IMR-90 (cell line): ENCODE data around the gene NKX2-8. TPM values are rescaled to one million over a fixed set of nuclear protein-coding genes. Genes with fewer than 3 reads are reported as not detected.

Experiments
- ATAC-seq: fragments of 200-7000 bp; cut with Tn5 transposase; 2 replicates; pipeline ENCODE4 v1.9.1; 2020; ENCODE audit warnings: low read depth, mild to moderate bottlenecking, moderate library complexity
- BruUV-seq: library from RNA; stranded (reverse); fragments of 400-500 nt; replicated peaks from 2 replicates; lab custom pipeline; 2021; lab: Mats Ljungman, UMichigan
- CTCF ChIA-PET: fragments of 300-600 bp; formaldehyde crosslinking; extraction: SDS; loops from one replicate; lab custom pipeline; 2021; ENCODE audit warnings: antibody characterized with exemption; lab: Yijun Ruan, JAX
- POLR2A ChIA-PET: fragments of 300-600 bp; sonication (Branson Sonifier 250); formaldehyde crosslinking; loops from one replicate; lab custom pipeline; 2022; ENCODE audit warnings: antibody characterized with exemption; ENCODE audit not compliant: unreplicated experiment; lab: Charles Lee
- DNase-seq: peaks from one replicate; pipeline ENCODE4 v3.0.0; 2013
- H2AFZ ChIP-seq: replicated peaks from 2 replicates; pipeline ENCODE3; 2013; ENCODE audit warnings: low read length, mild to moderate bottlenecking; ENCODE audit not compliant: poor library complexity
- H2AK5ac ChIP-seq: 2 replicates; pipeline ENCODE4 v1.6.1; 2013; ENCODE audit warnings: low read depth, low read length, inconsistent platforms
- H2AK9ac ChIP-seq: replicated peaks from 2 replicates; pipeline ENCODE3; 2013; ENCODE audit warnings: mild to moderate bottlenecking, low read depth, low read length, moderate library complexity; ENCODE audit not compliant: poor library complexity
- H2BK120ac ChIP-seq: 2 replicates; pipeline ENCODE4 v1.6.1; 2013; ENCODE audit warnings: low read depth, low read length, inconsistent platforms
- H2BK15ac ChIP-seq: 3 replicates; pipeline ENCODE4 v1.6.1; 2013; ENCODE audit warnings: low read depth, low read length, inconsistent platforms
- H2BK20ac ChIP-seq: 2 replicates; pipeline ENCODE4 v1.6.1; 2013; ENCODE audit warnings: low read depth, mild to moderate bottlenecking, inconsistent platforms, low read length, moderate library complexity
- H2BK5ac ChIP-seq: 2 replicates; pipeline ENCODE4 v1.6.1; 2013; ENCODE audit warnings: mild to moderate bottlenecking, low read depth, low read length, inconsistent platforms; ENCODE audit not compliant: poor library complexity, severe bottlenecking
- H3K14ac ChIP-seq: replicated peaks from 2 replicates; pipeline ENCODE4 v1.6.1; 2013; ENCODE audit warnings: low read depth, low read length, inconsistent platforms
- H3K18ac ChIP-seq: 2 replicates; pipeline ENCODE4 v1.6.1; 2013; ENCODE audit warnings: low read depth, low read length, control low read depth
- H3K23ac ChIP-seq: 2 replicates; pipeline ENCODE4 v1.6.1; 2013; ENCODE audit warnings: low read depth, low read length, inconsistent platforms
- H3K27ac ChIP-seq: 2 replicates; pipeline ENCODE4 v1.5.1; 2013; ENCODE audit warnings: mild to moderate bottlenecking, control low read depth, low read length; ENCODE audit not compliant: insufficient read depth
- H3K27me3 ChIP-seq: 2 replicates; pipeline ENCODE4 v1.6.1; 2013; ENCODE audit warnings: low read length; ENCODE audit not compliant: control insufficient read depth, insufficient read depth
- H3K36me3 ChIP-seq: 2 replicates; pipeline ENCODE4 v1.6.1; 2013; ENCODE audit warnings: low read length, mixed read lengths; ENCODE audit not compliant: control insufficient read depth, insufficient read depth
- H3K4ac ChIP-seq: 2 replicates; pipeline ENCODE4 v1.6.1; 2013; ENCODE audit warnings: low read depth, low read length, inconsistent platforms
- H3K4me1 ChIP-seq: 2 replicates; pipeline ENCODE4 v1.6.1; 2013; ENCODE audit warnings: low read length, mixed read lengths; ENCODE audit not compliant: control insufficient read depth, insufficient read depth
- H3K4me2 ChIP-seq: 2 replicates; pipeline ENCODE4 v1.6.1; 2013; ENCODE audit warnings: low read depth, mild to moderate bottlenecking, control low read depth, low read length, moderate library complexity
- H3K4me3 ChIP-seq: 2 replicates; pipeline ENCODE4 v1.5.1; 2013; ENCODE audit warnings: low read depth, mild to moderate bottlenecking, control low read depth, low read length, moderate library complexity; ENCODE audit not compliant: insufficient read depth
- H3K56ac ChIP-seq: 2 replicates; pipeline ENCODE4 v1.6.1; 2013; ENCODE audit warnings: low read length, inconsistent platforms; ENCODE audit not compliant: insufficient read depth; ENCODE audit errors: extremely low read depth
- H3K79me1 ChIP-seq, 2 experiments: 2 replicates each; pipeline ENCODE4 v1.6.1; 2013; ENCODE audit warnings: low read length in 2 of 2, inconsistent platforms in 1 of 2, low read depth in 1 of 2
- H3K9ac ChIP-seq: 2 replicates; pipeline ENCODE4 v1.6.1; 2013; ENCODE audit warnings: low read depth, low read length, control low read depth
- H3K9me1 ChIP-seq: 2 replicates; pipeline ENCODE4 v1.6.1; 2013; ENCODE audit warnings: low read length, inconsistent platforms; ENCODE audit not compliant: insufficient read depth
- H3K9me3 ChIP-seq: 2 replicates; pipeline ENCODE4 v1.6.1; 2013; ENCODE audit warnings: low read length; ENCODE audit not compliant: control insufficient read depth, insufficient read depth
- H4K20me1 ChIP-seq: 2 replicates; pipeline ENCODE4 v1.6.1; 2013; ENCODE audit warnings: low read length, inconsistent platforms; ENCODE audit not compliant: insufficient read depth
- H4K5ac ChIP-seq: 2 replicates; pipeline ENCODE4 v1.6.1; 2013; ENCODE audit warnings: mild to moderate bottlenecking, low read depth, low read length, control low read depth
- H4K8ac ChIP-seq, 2 experiments: 2 replicates each; pipeline ENCODE4 v1.6.1; 2013; ENCODE audit warnings: low read depth in 2 of 2, low read length in 2 of 2, control low read depth in 1 of 2, inconsistent platforms in 1 of 2
- H4K91ac ChIP-seq: 2 replicates; pipeline ENCODE4 v1.6.1; 2013; ENCODE audit warnings: low read depth, low read length, inconsistent platforms; ENCODE audit not compliant: insufficient read depth
- BHLHE40 ChIP-seq: fragments of 150-350 bp; IDR thresholded peaks from 2 replicates; pipeline ENCODE4 v1.6.1; 2016; ENCODE audit warnings: mild to moderate bottlenecking, low read depth, low read length
- CEBPB ChIP-seq: IDR thresholded peaks from 2 replicates; pipeline ENCODE4 v1.6.1; 2012; ENCODE audit warnings: low read depth, low read length, improper control_type of control experiment
- CHD1 ChIP-seq: IDR thresholded peaks from 2 replicates; pipeline ENCODE4 v1.6.1; 2012; ENCODE audit warnings: low read depth, low read length, improper control_type of control experiment
- FOS ChIP-seq: fragments of 150-350 bp; IDR thresholded peaks from 2 replicates; pipeline ENCODE4 v1.6.1; 2016; ENCODE audit warnings: low read depth, low read length
- MAFK ChIP-seq: IDR thresholded peaks from 2 replicates; pipeline ENCODE4 v1.6.1; 2012; ENCODE audit warnings: low read depth, low read length, improper control_type of control experiment
- MAZ ChIP-seq: IDR thresholded peaks from 2 replicates; pipeline ENCODE4 v1.6.1; 2012; ENCODE audit warnings: low read depth, mild to moderate bottlenecking, low read length, improper control_type of control experiment, moderate library complexity, borderline replicate concordance
- MXI1 ChIP-seq: IDR thresholded peaks from 2 replicates; pipeline ENCODE4 v1.6.1; 2012; ENCODE audit warnings: low read depth, mild to moderate bottlenecking, low read length, moderate library complexity, borderline replicate concordance
- NFE2L2 ChIP-seq: fragments of 150-350 bp; IDR thresholded peaks from 2 replicates; pipeline ENCODE4 v1.6.1; 2016; ENCODE audit warnings: low read depth, mild to moderate bottlenecking, low read length
- POLR2A ChIP-seq: IDR thresholded peaks from 2 replicates; pipeline ENCODE4 v1.6.1; 2012; ENCODE audit warnings: mild to moderate bottlenecking, low read depth, low read length
- RAD21 ChIP-seq: IDR thresholded peaks from 2 replicates; pipeline ENCODE4 v1.6.1; 2012; ENCODE audit warnings: low read length, improper control_type of control experiment
- RCOR1 ChIP-seq: IDR thresholded peaks from 2 replicates; pipeline ENCODE4 v1.6.1; 2012; ENCODE audit warnings: mild to moderate bottlenecking, low read length, improper control_type of control experiment; ENCODE audit not compliant: insufficient replicate concordance
- RFX5 ChIP-seq: IDR thresholded peaks from 2 replicates; pipeline ENCODE4 v1.8.0; 2012; ENCODE audit warnings: low read depth, mild to moderate bottlenecking, low read length, moderate library complexity
- SMC3 ChIP-seq: fragments of 150-350 bp; IDR thresholded peaks from 2 replicates; pipeline ENCODE4 v1.6.1; 2016; ENCODE audit warnings: low read depth, mild to moderate bottlenecking, antibody characterized with exemption, low read length, moderate library complexity
- USF2 ChIP-seq: fragments of 150-350 bp; IDR thresholded peaks from 2 replicates; pipeline ENCODE4 v1.6.1; 2017; ENCODE audit warnings: mild to moderate bottlenecking, antibody characterized with exemption, low read length, low read depth
- WGBS, 2 experiments: methylation state at CpG; one replicate each; pipeline versions ENCODE4 v1.1.5 to v1.1.7; 2013; ENCODE audit warnings: missing lambda C conversion rate in 2 of 2; ENCODE audit not compliant: insufficient read length in 1 of 2; ENCODE audit errors: extremely low coverage in 2 of 2; 5-methylcytosine and 5-hydroxymethylcytosine counted together
- dilution Hi-C: fragments of 300-500 bp; cut with HindIII; formaldehyde crosslinking; loops from one replicate; pipeline ENCODE4 v1.14.3; 2018; ENCODE audit warnings: low sequenced_read_pairs; ENCODE audit not compliant: unreplicated experiment
- in situ Hi-C: fragments of 300-500 bp; cut with MboI; formaldehyde crosslinking; loops from 3 replicates; pipeline ENCODE4 v1.14.3; 2019; ENCODE audit warnings: low sequenced_read_pairs, inconsistent platforms, mixed read lengths
- intact Hi-C: fragments of 100-400 bp; cut with micrococcal nuclease; formaldehyde crosslinking; loops from 2 replicates; pipeline ENCODE4 v1.10.0; 2022
- polyA plus RNA-seq, 3 experiments: library from polyadenylated mRNA; depleted of rRNA; stranded (reverse); fragments of >200 nt; gene quantifications; 2 replicates each; pipeline ENCODE4 v1.2.3, GENCODE V29; 2012; ENCODE audit warnings: low replicate concordance in 1 of 3
- total RNA-seq: library from RNA; depleted of rRNA; stranded (reverse); fragments of >200 nt; gene quantifications from 2 replicates; pipeline ENCODE4 v1.2.3, GENCODE V29; 2012
- TF ChIP-seq, protein P1 (sequence below): conservative IDR thresholded peaks from 2 replicates; pipeline ENCODE4 v1.5.1; 2012; ENCODE audit warnings: mild to moderate bottlenecking, low read depth, low read length, improper control_type of control experiment
- TF ChIP-seq, protein P2 (sequence below): fragments of 150-350 bp; IDR thresholded peaks from 2 replicates; pipeline ENCODE4 v1.6.1; 2016; ENCODE audit warnings: low read depth, mild to moderate bottlenecking, low read length, moderate library complexity, borderline replicate concordance

NKX2-8 gene
- total and polyA plus RNA-seq, 2 of the 4 experiments (the other 2 are of a cell fraction) = not detected

- Histone ChIP-seq H3K4me3 (no peak overlapping the region), H3K56ac (no peak overlapping the region), H2BK5ac (no peak overlapping the region), H4K8ac (no peak overlapping the region), H3K9me1 (no peaks in the 10 kb centered on the region), H2AK5ac (no peak overlapping the region), H3K27me3 (no peaks in the 10 kb centered on the region; the same call in 1 of the 2 replicates), H2AK9ac (no peak overlapping the region), H3K23ac (no peak overlapping the region), H3K79me1 (no peaks in the 10 kb centered on the region), H3K4me1 (no peaks in the 10 kb centered on the region), H3K36me3 (no peaks in the 10 kb centered on the region), H3K4me2 (no peak overlapping the region), H3K4ac (no peak overlapping the region), H2AFZ (no peak overlapping the region), H3K9me3 (no peaks in the 10 kb centered on the region), H4K20me1 (no peaks in the 10 kb centered on the region), H2BK15ac (no peak overlapping the region), H4K5ac (no peak overlapping the region), H3K9ac (no peak overlapping the region), H2BK120ac (no peak overlapping the region), H3K14ac (no peak overlapping the region), H4K91ac (no peak overlapping the region), H2BK20ac (no peak overlapping the region), H3K27ac (no peak overlapping the region), H3K18ac (no peak overlapping the region)
- no peak for ATAC-seq
- in situ Hi-C loops (no loop called here), dilution Hi-C loops (no loop called here), intact Hi-C loops (loop anchor here (5.0 kb wide), 1 partner anchor 391 kb away; no protein-coding TSS in a partner anchor)
- POLR2A ChIA-PET = no interaction called here
- DNase-seq = no peak
- CTCF ChIA-PET = no interaction called here
- TF ChIP-seq USF2 (no peak), RCOR1 (no peak), CHD1 (no peak), NFE2L2 (no peak), FOS (no peak), RFX5 (no peak), CEBPB (no peak), BHLHE40 (no peak), MAZ (no peak), POLR2A (no peak), MXI1 (no peak), MAFK (no peak), RAD21 (no peak), SMC3 (no peak)
- TF ChIP-seq, protein P1, sequence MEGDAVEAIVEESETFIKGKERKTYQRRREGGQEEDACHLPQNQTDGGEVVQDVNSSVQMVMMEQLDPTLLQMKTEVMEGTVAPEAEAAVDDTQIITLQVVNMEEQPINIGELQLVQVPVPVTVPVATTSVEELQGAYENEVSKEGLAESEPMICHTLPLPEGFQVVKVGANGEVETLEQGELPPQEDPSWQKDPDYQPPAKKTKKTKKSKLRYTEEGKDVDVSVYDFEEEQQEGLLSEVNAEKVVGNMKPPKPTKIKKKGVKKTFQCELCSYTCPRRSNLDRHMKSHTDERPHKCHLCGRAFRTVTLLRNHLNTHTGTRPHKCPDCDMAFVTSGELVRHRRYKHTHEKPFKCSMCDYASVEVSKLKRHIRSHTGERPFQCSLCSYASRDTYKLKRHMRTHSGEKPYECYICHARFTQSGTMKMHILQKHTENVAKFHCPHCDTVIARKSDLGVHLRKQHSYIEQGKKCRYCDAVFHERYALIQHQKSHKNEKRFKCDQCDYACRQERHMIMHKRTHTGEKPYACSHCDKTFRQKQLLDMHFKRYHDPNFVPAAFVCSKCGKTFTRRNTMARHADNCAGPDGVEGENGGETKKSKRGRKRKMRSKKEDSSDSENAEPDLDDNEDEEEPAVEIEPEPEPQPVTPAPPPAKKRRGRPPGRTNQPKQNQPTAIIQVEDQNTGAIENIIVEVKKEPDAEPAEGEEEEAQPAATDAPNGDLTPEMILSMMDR = no peak
- TF ChIP-seq, protein P2, sequence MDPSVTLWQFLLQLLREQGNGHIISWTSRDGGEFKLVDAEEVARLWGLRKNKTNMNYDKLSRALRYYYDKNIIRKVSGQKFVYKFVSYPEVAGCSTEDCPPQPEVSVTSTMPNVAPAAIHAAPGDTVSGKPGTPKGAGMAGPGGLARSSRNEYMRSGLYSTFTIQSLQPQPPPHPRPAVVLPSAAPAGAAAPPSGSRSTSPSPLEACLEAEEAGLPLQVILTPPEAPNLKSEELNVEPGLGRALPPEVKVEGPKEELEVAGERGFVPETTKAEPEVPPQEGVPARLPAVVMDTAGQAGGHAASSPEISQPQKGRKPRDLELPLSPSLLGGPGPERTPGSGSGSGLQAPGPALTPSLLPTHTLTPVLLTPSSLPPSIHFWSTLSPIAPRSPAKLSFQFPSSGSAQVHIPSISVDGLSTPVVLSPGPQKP = no peak
- WGBS, 2 experiments = no CpG with 5 or more reads among the region's 1 CpG
- BruUV-seq = no TSS peak
These were observed 31.5 kb downstream of the NKX2-8 start for GRCh38 chr14:36550899-36551298.
